ENCODE measurements around the gene NRCAM. TPM values are rescaled to one million over a fixed set of nuclear protein-coding genes. Genes with fewer than 3 reads are reported as not detected.

NRCAM gene
- polyA plus RNA-seq, 2 of the 4 experiments (the other 2 are of a cell fraction), result 129 to 210 TPM

DNA sequence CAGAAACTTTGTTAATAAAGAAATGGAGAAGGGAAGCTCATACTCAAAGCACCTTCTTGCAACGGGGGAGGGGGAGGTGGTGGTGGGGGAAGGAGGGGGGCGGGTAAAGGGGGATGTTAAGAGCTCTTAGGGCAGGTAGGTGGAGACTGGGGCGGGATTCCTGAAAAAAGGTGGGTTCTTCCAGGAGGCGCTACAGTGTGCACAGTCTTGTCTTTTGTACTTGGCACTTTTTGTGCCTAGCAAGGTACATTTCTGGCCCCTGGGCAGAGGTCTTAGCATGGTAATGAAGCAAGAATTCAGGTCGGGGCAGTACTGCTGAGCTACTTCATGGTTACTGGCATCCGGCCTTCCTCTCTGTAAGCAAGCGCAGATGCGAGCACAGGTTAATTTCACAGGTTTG, 310.8 kb downstream of the NRCAM start (continued):
- TF ChIP-seq ELK1 (IDR thresholded peaks at IDR 0.05; ENCODE audit: low read depth, low read length), result no peak

GRCh38 chr7:108144931-108145330, 311.3 kb downstream of the NRCAM start:
- ChIA-PET POLR2A (no interaction called here), CTCF (interaction anchor here (0.6 to 2.4 kb wide), 12 partner anchors 14 to 681 kb away, joined by 3 to 12 read pairs (median 4); partner anchors contain the start of gene LAMB4)
- no peaks in the 10 kb centered on the region for H3K4me1 ChIP-seq
- no peak overlapping the region for H3K27ac ChIP-seq
- DNase-seq (ENCODE audit: low read depth in 1 of 2, low spot score in 1 of 2) (no peak), FAIRE-seq (no peak), ATAC-seq (no peak)
- no peak for TF ChIP-seq PHF8 (IDR thresholded peaks at IDR 0.05; ENCODE audit: borderline replicate concordance, low read depth)
- no peak for TF ChIP-seq KDM1A (IDR thresholded peaks at IDR 0.05; ENCODE audit: low read depth)
- no peak for TF ChIP-seq HEYL (CRISPR knock-in tag; IDR thresholded peaks at IDR 0.05)
- no peak for TF ChIP-seq RAD21 (conservative IDR thresholded peaks at IDR 0.05 in 1 of 2, IDR thresholded peaks at IDR 0.05 in 1 of 2)
- TF ChIP-seq EHMT2 (IDR thresholded peaks at IDR 0.05; ENCODE audit: low read depth), result no peak
- TF ChIP-seq GATA3 (IDR thresholded peaks at IDR 0.05; ENCODE audit: borderline replicate concordance), result no peak
- no peak for TF ChIP-seq ELK1 (IDR thresholded peaks at IDR 0.05; ENCODE audit: low read depth, low read length)
- no peak for TF ChIP-seq CBX8 (IDR thresholded peaks at IDR 0.05)
- TF ChIP-seq E2F6 (IDR thresholded peaks at IDR 0.05; ENCODE audit: borderline replicate concordance, low read depth), result no peak
- no peak for TF ChIP-seq SMC3 (IDR thresholded peaks at IDR 0.05)
- TF ChIP-seq FOXS1 (CRISPR knock-in tag; IDR thresholded peaks at IDR 0.05), result no peak
- TF ChIP-seq ZC3H11A (IDR thresholded peaks at IDR 0.05), result no peak
- TF ChIP-seq TP53 (CRISPR knock-in tag; IDR thresholded peaks at IDR 0.05), result no peak
- TF ChIP-seq, protein P1, sequence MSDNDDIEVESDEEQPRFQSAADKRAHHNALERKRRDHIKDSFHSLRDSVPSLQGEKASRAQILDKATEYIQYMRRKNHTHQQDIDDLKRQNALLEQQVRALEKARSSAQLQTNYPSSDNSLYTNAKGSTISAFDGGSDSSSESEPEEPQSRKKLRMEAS (IDR thresholded peaks at IDR 0.05), result no peak
- no peak for TF ChIP-seq CBX2 (IDR thresholded peaks at IDR 0.05; ENCODE audit: borderline replicate concordance, low read depth)
- 71% methylated on average over 3 of the region's 3 CpGs for WGBS (ENCODE audit: missing lambda C conversion rate)
- H3K9me3 ChIP-seq, result no peaks in the 10 kb centered on the region
- H3K4me3 ChIP-seq, result no peak overlapping the region
- H3K4me2 ChIP-seq, result no peak overlapping the region

- Histone ChIP-seq H3K4me1 (no peaks in the 10 kb centered on the region), H3K9me3 (no peaks in the 10 kb centered on the region), H3K4me3 (no peak overlapping the region), H3K4me2 (no peak overlapping the region), H3K27ac (no peak overlapping the region)
- CTCF ChIA-PET, result interaction anchor here (0.9 to 2.4 kb wide), 2 partner anchors 30 to 353 kb away, joined by 3 to 9 read pairs; no protein-coding TSS in a partner anchor
- POLR2A ChIA-PET, result no interaction called here
- FAIRE-seq (no peak), DNase-seq (ENCODE audit: low read depth in 1 of 2, low spot score in 1 of 2) (no peak), ATAC-seq (peak in 1 of 2 experiments; percentile 47; a peak in 4 of 6 replicates)
- TF ChIP-seq RNF2 (IDR thresholded peaks at IDR 0.05; ENCODE audit: borderline replicate concordance, low read depth) (no peak), CTCF (IDR thresholded peaks at IDR 0.05) (no peak), HOXA7 (CRISPR knock-in tag; IDR thresholded peaks at IDR 0.05) (no peak), ZFP36 (IDR thresholded peaks at IDR 0.05; ENCODE audit: borderline replicate concordance, partially characterized antibody) (no peak)
- TF ChIP-seq, protein P2, sequence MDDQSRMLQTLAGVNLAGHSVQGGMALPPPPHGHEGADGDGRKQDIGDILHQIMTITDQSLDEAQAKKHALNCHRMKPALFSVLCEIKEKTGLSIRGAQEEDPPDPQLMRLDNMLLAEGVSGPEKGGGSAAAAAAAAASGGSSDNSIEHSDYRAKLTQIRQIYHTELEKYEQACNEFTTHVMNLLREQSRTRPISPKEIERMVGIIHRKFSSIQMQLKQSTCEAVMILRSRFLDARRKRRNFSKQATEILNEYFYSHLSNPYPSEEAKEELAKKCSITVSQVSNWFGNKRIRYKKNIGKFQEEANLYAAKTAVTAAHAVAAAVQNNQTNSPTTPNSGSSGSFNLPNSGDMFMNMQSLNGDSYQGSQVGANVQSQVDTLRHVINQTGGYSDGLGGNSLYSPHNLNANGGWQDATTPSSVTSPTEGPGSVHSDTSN (IDR thresholded peaks at IDR 0.05), result no peak
- 91% methylated on average over 6 of the region's 6 CpGs for WGBS (ENCODE audit: missing lambda C conversion rate)
Observed at GRCh38 chr7:108143658-108144420, 312.4 kb downstream of the NRCAM start.
